GM23338 (cell line): ENCODE results near the gene HHIPL1.

Source experiments
- CREB1 ChIP-seq: fragments of 250-450 bp; sonication (Bioruptor Pico); IDR thresholded peaks from 2 replicates; pipeline ENCODE4 v1.5.0; 2020; ENCODE audit warnings: low read depth, mild to moderate bottlenecking, moderate library complexity
- CTCF ChIP-seq, 2 experiments: fragments of 200-600 bp in 1 of 2; sonication (generic) in 1 of 2; conservative IDR thresholded peaks; 2 replicates each; pipeline versions ENCODE4 v1.5.1 to v1.6.1; 2016 to 2017; ENCODE audit warnings: antibody characterized with exemption in 2 of 2, low read depth in 2 of 2, mild to moderate bottlenecking in 2 of 2, moderate library complexity in 1 of 2
- EZH2 ChIP-seq: fragments of 200-600 bp; sonication (generic); IDR thresholded peaks from one replicate; pipeline ENCODE4 v1.8.0; 2017; ENCODE audit warnings: antibody characterized with exemption, mild to moderate bottlenecking, low read depth; ENCODE audit not compliant: unreplicated experiment
- EZH2phosphoT487 ChIP-seq: fragments of 200-600 bp; sonication (generic); IDR thresholded peaks from one replicate; pipeline ENCODE4 v1.8.1; 2018; ENCODE audit warnings: antibody characterized with exemption; ENCODE audit not compliant: unreplicated experiment
- POLR2AphosphoS5 ChIP-seq: IDR thresholded peaks from 2 replicates; pipeline ENCODE4 v1.6.1; 2016; ENCODE audit warnings: antibody characterized with exemption, low read depth
- REST ChIP-seq: IDR thresholded peaks from one replicate; pipeline ENCODE4 v1.6.1; 2018; ENCODE audit warnings: antibody characterized with exemption; ENCODE audit not compliant: unreplicated experiment

- TF ChIP-seq POLR2AphosphoS5 = no peak
- TF ChIP-seq CTCF (conservative IDR thresholded peaks at IDR 0.05; ENCODE audit: low read depth in 2 of 2) = no peak
- no peak for TF ChIP-seq EZH2
- no peak for TF ChIP-seq EZH2phosphoT487
- no peak for TF ChIP-seq REST
- TF ChIP-seq CREB1 = no peak
Observed at GRCh38 chr14:99721792-99722516, 77.0 kb downstream of the HHIPL1 start.
